Gastroesophageal sphincter (tissue), 3 donors: ENCODE results near the gene NTN5.
A peak's percentile ranks its signal among the peaks of the same experiment; 100 is the strongest.

Source experiments
- CTCF ChIP-seq, 4 experiments: fragments of 200-600 bp in 2 of 4; fragments of 450-650 bp in 2 of 4; sonication (generic) in 1 of 4; IDR thresholded peaks; one replicate each; pipeline ENCODE4 v1.5.1; 2017 to 2019; ENCODE audit warnings: antibody characterized with exemption in 4 of 4, mild to moderate bottlenecking in 2 of 4, moderate library complexity in 2 of 4
- POLR2A ChIP-seq, 2 donors: fragments of 450-650 bp; IDR thresholded peaks; one replicate each; pipeline ENCODE4 v1.6.1; 2017; ENCODE audit warnings: antibody characterized with exemption in 2 of 2, mild to moderate bottlenecking in 2 of 2, moderate library complexity in 1 of 2
- POLR2AphosphoS5 ChIP-seq: sonication (generic); formaldehyde crosslinking; IDR thresholded peaks from one replicate; pipeline ENCODE4 v1.6.1; 2017; ENCODE audit warnings: antibody characterized with exemption

- TF ChIP-seq POLR2AphosphoS5 (peak; percentile 97), CTCF (IDR thresholded peaks at IDR 0.05) (no peak), POLR2A (IDR thresholded peaks at IDR 0.05) (peak; percentile 89 to 94)
These were observed 53.7 kb downstream of the NTN5 start, which contains the start of the genes RPL18 and SPHK2 for GRCh38 chr19:48618916-48619691.
